A549 (cell line): ENCODE measurements around the gene AFF3. TPM values are rescaled to one million over a fixed set of nuclear protein-coding genes. Genes with fewer than 3 reads are reported as not detected.

Source experiments
- ATAC-seq, 2 experiments: fragments of 200-7000 bp in 1 of 2; fragments of >200 bp in 1 of 2; cut with Nextera tagmentation in 1 of 2; cut with Tn5 transposase in 1 of 2; 3 replicates each; pipeline versions ENCODE4 v1.8.0 to v1.9.1; 2018 to 2020; ENCODE audit warnings: mild to moderate bottlenecking in 1 of 2, moderate library complexity in 1 of 2
- CTCF ChIA-PET: fragments of 300-600 bp; sonication (Branson Sonifier 250); formaldehyde crosslinking; extraction: SDS; loops from one replicate; lab custom pipeline; 2021; ENCODE audit warnings: antibody characterized with exemption, inconsistent platforms; lab: Yijun Ruan, JAX
- POLR2A ChIA-PET: fragments of 350-600 bp; formaldehyde crosslinking; extraction: SDS; loops from one replicate; lab custom pipeline; 2021; ENCODE audit warnings: antibody characterized with exemption, inconsistent platforms; lab: Yijun Ruan, JAX
- DNase-seq, 2 experiments: peaks; one replicate each; pipeline versions ENCODE4 v3.0.0 to v3.0.0-alpha.2; 2011 to 2016; ENCODE audit warnings: low read depth in 1 of 2, low spot score in 1 of 2
- FAIRE-seq: peaks from 2 replicates; lab custom pipeline; 2011; peaks lifted over from hg19 to GRCh38; lab: Jason Lieb, UNC
- H3K27ac ChIP-seq, 2 experiments: fragments of >200 bp; sonication (Bioruptor Twin); formaldehyde crosslinking; 3 replicates each; pipeline ENCODE4 v1.5.1; 2016 to 2017
- H3K4me1 ChIP-seq: fragments of >200 bp; sonication (Bioruptor Twin); formaldehyde crosslinking; 3 replicates; pipeline ENCODE4 v1.6.1; 2016
- H3K4me2 ChIP-seq: fragments of >200 bp; sonication (Bioruptor Twin); formaldehyde crosslinking; 3 replicates; pipeline ENCODE4 v1.6.1; 2016
- H3K4me3 ChIP-seq: fragments of >200 bp; sonication (Bioruptor Twin); formaldehyde crosslinking; 3 replicates; pipeline ENCODE4 v1.5.1; 2016
- H3K9me3 ChIP-seq: fragments of >200 bp; sonication (Bioruptor Twin); formaldehyde crosslinking; 3 replicates; pipeline ENCODE4 v1.6.1; 2016
- BHLHE40 ChIP-seq: IDR thresholded peaks from 2 replicates; pipeline ENCODE4 v1.6.1; 2012; ENCODE audit warnings: low read depth, low read length, inconsistent platforms
- CBX2 ChIP-seq: fragments of 200-600 bp; sonication (generic); IDR thresholded peaks from 2 replicates; pipeline ENCODE4 v1.6.1; 2016; ENCODE audit warnings: low read depth, mild to moderate bottlenecking, borderline replicate concordance
- CHD2 ChIP-seq: fragments of 150-350 bp; IDR thresholded peaks from 2 replicates; pipeline ENCODE4 v1.6.1; 2014; ENCODE audit warnings: low read length; ENCODE audit not compliant: partially characterized antibody
- ELK1 ChIP-seq: fragments of 150-350 bp; IDR thresholded peaks from 2 replicates; pipeline ENCODE4 v1.6.1; 2014; ENCODE audit warnings: low read depth, mild to moderate bottlenecking, low read length
- EP300 ChIP-seq, 2 experiments: fragments of >200 bp; sonication (Bioruptor Twin); formaldehyde crosslinking; IDR thresholded peaks; 2 replicates in 1 of 2; 3 replicates in 1 of 2; pipeline ENCODE4 v1.6.1; 2016 to 2017
- ESRRA ChIP-seq: fragments of 150-350 bp; IDR thresholded peaks from 2 replicates; pipeline ENCODE4 v1.6.1; 2014; ENCODE audit warnings: mild to moderate bottlenecking, low read length, borderline replicate concordance
- FOXS1 ChIP-seq: fragments of 250-450 bp; sonication (Bioruptor Pico); IDR thresholded peaks from 2 replicates; pipeline ENCODE4 v1.5.0; 2020; ENCODE audit warnings: mild to moderate bottlenecking, moderate library complexity
- GATA3 ChIP-seq: IDR thresholded peaks from 2 replicates; pipeline ENCODE4 v1.6.1; 2012; ENCODE audit warnings: borderline replicate concordance
- HDAC2 ChIP-seq: fragments of 200-600 bp; sonication (generic); IDR thresholded peaks from 2 replicates; pipeline ENCODE4 v1.6.1; 2016
- HES2 ChIP-seq: fragments of >200 bp; sonication (Bioruptor Twin); formaldehyde crosslinking; IDR thresholded peaks from 2 replicates; pipeline ENCODE4 v1.6.1; 2016
- HMGXB4 ChIP-seq: fragments of 250-450 bp; sonication (Bioruptor Pico); IDR thresholded peaks from 2 replicates; pipeline ENCODE4 v1.5.0; 2021; ENCODE audit warnings: mild to moderate bottlenecking, moderate library complexity, borderline replicate concordance
- HOXB5 ChIP-seq: fragments of 250-450 bp; sonication (Bioruptor Pico); IDR thresholded peaks from 2 replicates; pipeline ENCODE4 v1.5.0; 2020; ENCODE audit warnings: mild to moderate bottlenecking, moderate library complexity
- JUNB ChIP-seq: fragments of >200 bp; sonication (Bioruptor Twin); formaldehyde crosslinking; IDR thresholded peaks from 2 replicates; pipeline ENCODE4 v1.6.1; 2016
- MAZ ChIP-seq: fragments of 150-350 bp; IDR thresholded peaks from 2 replicates; pipeline ENCODE4 v1.6.1; 2014; ENCODE audit warnings: antibody characterized with exemption, low read depth, low read length, borderline replicate concordance
- MYC ChIP-seq: IDR thresholded peaks from 2 replicates; pipeline ENCODE4 v1.6.1; 2012; ENCODE audit warnings: mild to moderate bottlenecking, inconsistent platforms, low read length, improper control_type of control experiment, borderline replicate concordance
- NFE2L2 ChIP-seq: fragments of 150-350 bp; conservative IDR thresholded peaks from 2 replicates; pipeline ENCODE4 v1.6.1; 2014; ENCODE audit warnings: low read length
- NPAS2 ChIP-seq: fragments of 250-450 bp; sonication (Bioruptor Pico); IDR thresholded peaks from 2 replicates; pipeline ENCODE4 v1.8.0; 2022; ENCODE audit warnings: mild to moderate bottlenecking, moderate library complexity, borderline replicate concordance
- NR3C1 ChIP-seq: fragments of >200 bp; sonication (Bioruptor Twin); formaldehyde crosslinking; IDR thresholded peaks from 3 replicates; pipeline ENCODE4 v1.6.1; 2017
- PHF8 ChIP-seq: fragments of 200-600 bp; sonication (generic); IDR thresholded peaks from 2 replicates; pipeline ENCODE4 v1.6.1; 2016; ENCODE audit warnings: low read depth, mild to moderate bottlenecking, antibody characterized with exemption, moderate library complexity, borderline replicate concordance
- RARB ChIP-seq: fragments of 250-450 bp; sonication (Bioruptor Pico); IDR thresholded peaks from 2 replicates; pipeline ENCODE4 v1.8.0; 2021; ENCODE audit warnings: mild to moderate bottlenecking, moderate library complexity
- RCOR1 ChIP-seq: fragments of 150-350 bp; IDR thresholded peaks from 2 replicates; pipeline ENCODE4 v1.6.1; 2014; ENCODE audit warnings: antibody characterized with exemption, low read length, low read depth
- RNF2 ChIP-seq: fragments of 200-600 bp; sonication (generic); IDR thresholded peaks from 2 replicates; pipeline ENCODE4 v1.6.1; 2016; ENCODE audit warnings: low read depth, mild to moderate bottlenecking, antibody characterized with exemption, moderate library complexity, borderline replicate concordance
- WGBS: methylation state at CpG from one replicate; pipeline ENCODE4 v1.1.6; 2017; ENCODE audit errors: missing lambda C conversion rate; 5-methylcytosine and 5-hydroxymethylcytosine counted together
- polyA plus RNA-seq, 4 experiments: library from polyadenylated mRNA; depleted of rRNA in 3 of 4; stranded (reverse); fragments of >200 nt; fragmentation: RNase III in 1 of 4; extraction: RNeasy Plus Mini Kit Qiagen cat#74134 plus additional on column Dnase treatment in 1 of 4; gene quantifications; 2 replicates in 3 of 4; 3 replicates in 1 of 4; pipeline ENCODE4 v1.2.3, GENCODE V29; 2011 to 2017

Gene AFF3
- polyA plus RNA-seq, 2 of the 4 experiments (the other 2 are of a cell fraction), result not detected

- Histone ChIP-seq H3K4me3 (no peak overlapping the region), H3K27ac (no peak overlapping the region), H3K4me2 (no peak overlapping the region), H3K4me1 (no peaks in the 10 kb centered on the region), H3K9me3 (no peaks in the 10 kb centered on the region)
- 53% methylated on average over 3 of the region's 5 CpGs for WGBS
- no peak for TF ChIP-seq MAZ
- no peak for TF ChIP-seq NPAS2 (CRISPR knock-in tag)
- no peak for TF ChIP-seq RARB
- TF ChIP-seq NFE2L2, result no peak
- no peak for TF ChIP-seq HOXB5 (CRISPR knock-in tag)
- no peak for TF ChIP-seq ESRRA
- no peak for TF ChIP-seq PHF8
- TF ChIP-seq NR3C1, result no peak
- TF ChIP-seq ELK1, result no peak
- TF ChIP-seq BHLHE40, result no peak
- no peak for TF ChIP-seq GATA3
- no peak for TF ChIP-seq JUNB
- FAIRE-seq (no peak), DNase-seq (no peak), ATAC-seq (no peak)
- CTCF ChIA-PET, result interaction anchor here (1.1 kb wide), 1 partner anchor 26 kb away, joined by 3 read pairs; no protein-coding TSS in a partner anchor
- POLR2A ChIA-PET, result no interaction called here
Observed at GRCh38 chr2:99640635-99641151, 501.7 kb downstream of the AFF3 start.

GRCh38 chr2:99638791-99639190 is 503.6 kb downstream of the AFF3 start:
- CTCF ChIA-PET, result no interaction called here
- WGBS, result 12% methylated on average over 4 of the region's 4 CpGs
- no peak for ATAC-seq
- H3K27ac ChIP-seq, result no peak overlapping the region
- TF ChIP-seq RNF2, result no peak
- no peak for TF ChIP-seq EP300 (IDR thresholded peaks at IDR 0.05)
- no peak for TF ChIP-seq NFE2L2
- no peak for TF ChIP-seq RCOR1
- no peak for TF ChIP-seq CBX2
- TF ChIP-seq HES2, result no peak
- no peak for TF ChIP-seq MYC
- TF ChIP-seq, all 56 proteins: peak for 0
- Histone ChIP-seq H3K9me3 (no peaks in the 10 kb centered on the region), H3K4me2 (no peak overlapping the region), H3K4me1 (no peaks in the 10 kb centered on the region), H3K4me3 (no peak overlapping the region)
- POLR2A ChIA-PET, result no interaction called here
- no peak for FAIRE-seq
- DNase-seq, result no peak

- Histone ChIP-seq H3K9me3 (peaks cover 6% of the 10 kb centered on the region; the same call in 2 of the 3 replicates), H3K4me3 (no peak overlapping the region), H3K4me1 (no peaks in the 10 kb centered on the region), H3K27ac (no peak overlapping the region), H3K4me2 (no peak overlapping the region)
- POLR2A ChIA-PET, result no interaction called here
- DNase-seq (no peak), ATAC-seq (no peak), FAIRE-seq (no peak)
- TF ChIP-seq PHF8 (no peak), NR3C1 (no peak), ELK1 (no peak), FOXS1 (no peak), HDAC2 (no peak), RARB (no peak), CHD2 (no peak), HMGXB4 (no peak), HOXB5 (CRISPR knock-in tag) (no peak)
- CTCF ChIA-PET, result no interaction called here
- 26% methylated on average over 7 of the region's 7 CpGs for WGBS
Observed at GRCh38 chr2:99637159-99637697, 505.2 kb downstream of the AFF3 start.
